Lower leg skin (tissue), 3 donors: Measurements from ENCODE around the gene CRISPLD2.

ENCODE experiments used
- POLR2A ChIP-seq, 2 donors: fragments of 450-650 bp; IDR thresholded peaks; one replicate each; pipeline ENCODE4 v1.6.1; 2016 to 2017; ENCODE audit warnings: antibody characterized with exemption in 2 of 2, mild to moderate bottlenecking in 1 of 2, moderate library complexity in 1 of 2
- TF ChIP-seq, protein P1 (sequence below), 3 donors: fragments of 450-650 bp; IDR thresholded peaks; one replicate each; pipeline ENCODE4 v1.5.1; 2016; ENCODE audit warnings: antibody characterized with exemption in 3 of 3, mild to moderate bottlenecking in 3 of 3, moderate library complexity in 2 of 3

DNA sequence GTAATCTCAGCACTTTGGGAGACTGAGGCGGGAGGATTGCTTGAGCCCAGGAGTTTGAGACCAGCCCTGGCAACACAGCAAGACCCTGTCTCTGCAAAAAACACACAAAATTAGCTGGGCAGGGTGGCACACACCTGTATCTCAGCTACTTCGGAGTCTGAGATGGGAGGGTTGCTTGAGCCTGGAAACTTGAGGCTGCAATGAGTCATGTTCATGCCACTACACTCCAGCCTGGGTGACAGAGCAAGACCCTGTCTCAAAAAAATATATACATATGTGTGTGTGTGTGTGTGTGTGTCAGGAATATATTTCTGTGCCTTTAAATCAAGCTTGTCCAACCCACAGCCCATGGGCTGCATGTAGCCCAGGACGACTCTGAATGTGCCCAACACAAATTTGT is 55.2 kb downstream of the CRISPLD2 start:
- TF ChIP-seq, protein P1, sequence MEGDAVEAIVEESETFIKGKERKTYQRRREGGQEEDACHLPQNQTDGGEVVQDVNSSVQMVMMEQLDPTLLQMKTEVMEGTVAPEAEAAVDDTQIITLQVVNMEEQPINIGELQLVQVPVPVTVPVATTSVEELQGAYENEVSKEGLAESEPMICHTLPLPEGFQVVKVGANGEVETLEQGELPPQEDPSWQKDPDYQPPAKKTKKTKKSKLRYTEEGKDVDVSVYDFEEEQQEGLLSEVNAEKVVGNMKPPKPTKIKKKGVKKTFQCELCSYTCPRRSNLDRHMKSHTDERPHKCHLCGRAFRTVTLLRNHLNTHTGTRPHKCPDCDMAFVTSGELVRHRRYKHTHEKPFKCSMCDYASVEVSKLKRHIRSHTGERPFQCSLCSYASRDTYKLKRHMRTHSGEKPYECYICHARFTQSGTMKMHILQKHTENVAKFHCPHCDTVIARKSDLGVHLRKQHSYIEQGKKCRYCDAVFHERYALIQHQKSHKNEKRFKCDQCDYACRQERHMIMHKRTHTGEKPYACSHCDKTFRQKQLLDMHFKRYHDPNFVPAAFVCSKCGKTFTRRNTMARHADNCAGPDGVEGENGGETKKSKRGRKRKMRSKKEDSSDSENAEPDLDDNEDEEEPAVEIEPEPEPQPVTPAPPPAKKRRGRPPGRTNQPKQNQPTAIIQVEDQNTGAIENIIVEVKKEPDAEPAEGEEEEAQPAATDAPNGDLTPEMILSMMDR (IDR thresholded peaks at IDR 0.05) = no peak
- TF ChIP-seq POLR2A (IDR thresholded peaks at IDR 0.05) = no peak
